ENCODE data around the gene CLCN4. TPM values are rescaled to one million over a fixed set of nuclear protein-coding genes. Genes with fewer than 3 reads are reported as not detected.

The CLCN4 gene
- total RNA-seq, 4 donors from 2014 or later, result 0.88 to 3.6 (median 1.5) TPM

DNA sequence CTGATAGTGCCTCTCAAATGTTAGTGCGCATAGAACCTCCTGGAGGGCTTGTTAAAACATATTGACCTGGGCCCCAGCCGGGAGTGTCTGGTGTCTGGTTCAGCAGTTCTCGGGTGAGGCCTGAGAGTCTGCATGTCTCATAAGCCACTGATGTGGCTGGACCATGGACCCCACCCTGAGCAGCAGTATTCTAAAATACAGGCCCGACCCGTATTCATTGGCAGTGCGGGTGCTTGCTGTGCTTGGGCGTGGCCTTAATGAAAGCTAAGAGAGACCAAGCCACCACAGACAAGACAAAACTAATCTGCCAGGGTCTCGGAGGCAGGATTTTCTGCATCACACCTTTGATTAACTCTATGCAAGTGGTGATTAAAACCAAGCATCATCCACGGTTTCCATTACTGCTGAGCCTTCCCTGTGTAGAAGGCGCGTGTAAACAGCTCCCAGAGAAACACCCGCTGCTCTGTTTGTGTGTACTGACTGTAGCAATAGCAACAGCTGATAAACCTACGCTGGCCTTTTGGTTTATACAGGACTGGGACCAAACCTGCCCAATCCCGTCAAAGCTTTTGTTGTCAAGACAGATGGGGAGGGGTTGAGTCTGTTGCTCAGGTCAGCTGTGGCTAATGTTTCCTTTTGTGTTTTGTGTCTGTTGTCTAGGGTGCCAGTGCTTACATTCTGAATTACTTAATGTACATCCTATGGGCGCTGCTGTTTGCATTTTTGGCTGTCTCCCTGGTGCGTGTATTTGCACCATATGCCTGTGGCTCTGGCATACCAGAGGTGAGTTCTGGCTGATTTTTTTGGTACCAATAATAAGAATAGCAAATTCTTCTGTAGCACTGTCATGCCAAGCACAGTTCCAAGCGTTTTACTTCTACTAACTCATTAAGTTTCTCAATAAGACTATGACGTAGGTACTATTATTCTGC, 40.8 kb downstream of the CLCN4 start:
- intact Hi-C loops (cut with DNase I; ENCODE audit: low total_unique reads), result loop anchor here (10.0 kb wide), 1 partner anchor 907 kb away; no protein-coding TSS in a partner anchor
- DNase-seq, result no peak
- H3K9me3 ChIP-seq, result no peaks in the 10 kb centered on the region

DNA sequence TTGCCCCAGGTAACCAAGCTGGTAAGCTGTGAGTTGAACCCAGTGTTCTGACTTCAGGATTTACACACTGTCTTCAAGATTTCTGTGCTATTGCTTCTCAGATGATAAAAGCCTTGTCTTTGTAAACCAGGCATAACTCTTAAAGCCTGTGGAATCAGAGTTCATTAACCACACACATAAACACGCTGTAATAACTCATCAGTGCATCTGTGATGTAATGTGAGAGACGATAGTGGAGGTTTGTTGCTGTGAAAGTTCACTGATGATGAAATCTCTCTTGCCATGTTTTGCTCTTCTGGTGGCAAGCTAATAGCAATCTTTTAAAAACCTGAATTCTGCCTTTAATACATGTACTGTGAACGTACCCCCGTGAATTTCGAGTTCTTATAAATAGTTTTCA, 41.5 kb downstream of the CLCN4 start:
- H3K36me3 ChIP-seq, result no peaks in the 10 kb centered on the region
- TF ChIP-seq CTCF (IDR thresholded peaks at IDR 0.05), result no peak
- TF ChIP-seq POLR2A (IDR thresholded peaks at IDR 0.05), result no peak
- H3K27ac ChIP-seq, result no peak overlapping the region
- no peak for DNase-seq
- H3K9me3 ChIP-seq, result no peaks in the 10 kb centered on the region
- H3K4me3 ChIP-seq, result no peak overlapping the region
- intact Hi-C loops (cut with DNase I; ENCODE audit: low total_unique reads), result loop anchor here (10.0 kb wide), 1 partner anchor 907 kb away; no protein-coding TSS in a partner anchor
- no peaks in the 10 kb centered on the region for H3K27me3 ChIP-seq
- no peaks in the 10 kb centered on the region for H3K4me1 ChIP-seq

More for the DNA sequence above, 40.8 kb downstream of the CLCN4 start:
- H3K4me1 ChIP-seq, result no peaks in the 10 kb centered on the region
- H3K27ac ChIP-seq, result no peak overlapping the region
- H3K27me3 ChIP-seq, result no peaks in the 10 kb centered on the region
- H3K36me3 ChIP-seq, result no peaks in the 10 kb centered on the region
- no peak for TF ChIP-seq CTCF (IDR thresholded peaks at IDR 0.05)
- H3K4me3 ChIP-seq, result no peak overlapping the region

- TF ChIP-seq CTCF (IDR thresholded peaks at IDR 0.05) (no peak), POLR2A (IDR thresholded peaks at IDR 0.05) (no peak)
- no peaks in the 10 kb centered on the region for H3K4me1 ChIP-seq
- H3K27me3 ChIP-seq, result no peaks in the 10 kb centered on the region
- no peaks in the 10 kb centered on the region for H3K36me3 ChIP-seq
- no peak overlapping the region for H3K4me3 ChIP-seq
- H3K9me3 ChIP-seq, result no peaks in the 10 kb centered on the region
- H3K27ac ChIP-seq, result no peak overlapping the region
- intact Hi-C loops (cut with DNase I; ENCODE audit: low total_unique reads), result loop anchor here (10.0 kb wide), 1 partner anchor 906 kb away; no protein-coding TSS in a partner anchor
- no peak for DNase-seq
Measured at GRCh38 chrX:10199212-10199611, 42.4 kb downstream of the CLCN4 start.

GRCh38 chrX:10203617-10204016, 46.8 kb downstream of the CLCN4 start:
- H3K4me1 ChIP-seq, result no peaks in the 10 kb centered on the region
- intact Hi-C loops (cut with DNase I; ENCODE audit: low total_unique reads), result no loop called here
- no peak overlapping the region for H3K4me3 ChIP-seq
- DNase-seq, result no peak
- H3K9me3 ChIP-seq, result no peaks in the 10 kb centered on the region
- H3K27me3 ChIP-seq, result no peaks in the 10 kb centered on the region
- TF ChIP-seq POLR2A (IDR thresholded peaks at IDR 0.05) (no peak), CTCF (IDR thresholded peaks at IDR 0.05) (no peak)
- no peaks in the 10 kb centered on the region for H3K36me3 ChIP-seq
- no peak overlapping the region for H3K27ac ChIP-seq

- TF ChIP-seq CTCF (IDR thresholded peaks at IDR 0.05) (no peak), POLR2A (IDR thresholded peaks at IDR 0.05) (no peak)
- no peaks in the 10 kb centered on the region for H3K27me3 ChIP-seq
- no peak for DNase-seq
- no peaks in the 10 kb centered on the region for H3K4me1 ChIP-seq
- no peaks in the 10 kb centered on the region for H3K36me3 ChIP-seq
- intact Hi-C loops (cut with DNase I; ENCODE audit: low total_unique reads), result no loop called here
- H3K27ac ChIP-seq, result no peak overlapping the region
- H3K9me3 ChIP-seq, result no peaks in the 10 kb centered on the region
- no peak overlapping the region for H3K4me3 ChIP-seq
Measured at GRCh38 chrX:10206317-10206716, 49.5 kb downstream of the CLCN4 start.
